ENCODE data around the gene ATP5F1E.

Gene ATP5F1E

DNA sequence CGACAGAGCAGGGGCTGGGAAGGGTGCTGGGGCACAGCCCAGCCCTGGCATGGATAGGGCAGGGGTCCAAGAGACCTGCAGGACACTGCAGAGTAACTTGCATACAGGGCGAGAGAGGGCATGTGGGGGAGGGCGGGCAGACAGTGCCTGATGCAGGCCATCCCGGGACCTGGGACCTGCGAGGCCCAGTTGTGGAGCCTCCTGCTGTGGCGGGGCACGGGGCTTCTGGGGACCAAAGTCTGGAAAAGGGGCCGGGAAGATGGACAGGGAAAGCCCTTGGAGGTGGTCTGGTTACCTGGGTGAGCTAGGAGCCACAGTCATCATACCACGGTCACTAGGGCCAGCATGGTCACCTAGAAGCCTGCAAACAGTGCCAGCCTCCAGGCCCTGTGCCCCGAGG lies 13.3 kb downstream of the ATP5F1E start:
- H3K4me3 ChIP-seq (ENCODE audit: low read depth, low read length): no peak overlapping the region
- DNase-seq (ENCODE audit: low read depth, low spot score): no peak
- TF ChIP-seq CTCF (IDR thresholded peaks at IDR 0.05; ENCODE audit: low read depth, low read length): no peak
- in situ Hi-C loops (cut with HindIII; ENCODE audit: low sequenced_read_pairs): no loop called here

DNA sequence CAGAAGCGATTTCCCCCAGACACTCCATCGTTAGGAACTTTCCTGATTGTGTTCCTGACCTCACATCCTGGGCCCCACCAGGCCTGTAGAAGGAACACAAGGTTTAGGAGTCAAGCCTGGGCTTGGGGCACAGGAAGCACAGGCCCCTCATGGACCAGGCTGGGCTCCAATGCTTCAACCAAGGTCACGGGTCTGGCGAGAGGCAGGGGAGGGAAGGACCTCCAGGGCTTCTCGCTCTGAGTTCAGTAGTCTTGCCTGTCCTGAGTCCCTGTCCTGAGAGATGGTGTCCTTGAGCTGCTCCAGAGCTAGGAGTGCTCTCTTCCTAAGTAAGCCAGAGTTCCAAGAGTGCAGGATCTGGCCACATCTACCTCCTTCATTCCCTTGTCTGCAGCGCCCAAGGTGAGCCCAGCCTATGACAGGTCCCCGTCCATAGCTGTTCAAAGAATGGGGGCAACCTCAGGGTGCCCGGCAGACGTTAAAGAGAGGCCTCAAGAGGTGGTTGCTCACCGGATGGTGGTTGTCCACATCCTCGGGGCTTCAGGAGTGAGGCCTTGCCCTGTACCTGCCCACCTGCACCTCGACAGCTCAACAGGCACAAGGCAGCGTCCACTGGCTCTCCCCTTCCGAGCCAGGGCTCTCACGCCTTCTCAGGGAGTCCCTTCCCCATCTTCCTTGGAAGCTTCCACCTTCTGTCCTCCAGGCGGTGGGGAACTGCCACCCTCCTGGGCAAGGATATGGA lies 14.5 kb downstream of the ATP5F1E start:
- no peak for DNase-seq (ENCODE audit: low read depth, low spot score)
- no peak overlapping the region for H3K4me3 ChIP-seq (ENCODE audit: low read depth, low read length)
- in situ Hi-C loops (cut with HindIII; ENCODE audit: low sequenced_read_pairs): no loop called here
- no peak for TF ChIP-seq CTCF (IDR thresholded peaks at IDR 0.05; ENCODE audit: low read depth, low read length)

GRCh38 chr20:59016795-59017492 lies 15.2 kb downstream of the ATP5F1E start:
- DNase-seq (ENCODE audit: low read depth, low spot score): no peak
- TF ChIP-seq CTCF (IDR thresholded peaks at IDR 0.05; ENCODE audit: low read depth, low read length): no peak
- in situ Hi-C loops (cut with HindIII; ENCODE audit: low sequenced_read_pairs): no loop called here
- H3K4me3 ChIP-seq (ENCODE audit: low read depth, low read length): no peak overlapping the region

GRCh38 chr20:59015812-59016711 lies 16.1 kb downstream of the ATP5F1E start:
- no peak overlapping the region for H3K4me3 ChIP-seq (ENCODE audit: low read depth, low read length)
- in situ Hi-C loops (cut with HindIII; ENCODE audit: low sequenced_read_pairs): no loop called here
- TF ChIP-seq CTCF (IDR thresholded peaks at IDR 0.05; ENCODE audit: low read depth, low read length): no peak
- no peak for DNase-seq (ENCODE audit: low read depth, low spot score)

DNA sequence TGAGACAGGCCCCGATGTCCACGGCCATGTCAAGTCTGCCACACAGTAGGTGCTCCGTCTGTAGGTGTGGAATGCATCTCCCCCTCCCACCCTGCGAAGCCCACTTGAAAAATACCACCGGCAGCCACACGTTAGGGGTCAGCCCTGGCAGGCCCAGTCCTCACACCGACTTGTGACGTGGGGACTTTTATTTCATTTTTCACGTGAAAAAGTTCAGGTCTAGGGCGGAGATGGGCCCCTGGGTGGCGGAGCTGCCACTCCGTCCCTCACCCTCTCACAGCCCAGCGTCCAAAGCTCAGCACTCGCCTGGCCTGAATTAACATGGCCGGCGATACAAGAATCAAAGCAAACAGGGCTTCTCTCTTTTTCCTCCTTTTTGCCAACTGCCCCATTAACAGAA lies 16.7 kb downstream of the ATP5F1E start:
- no peak for TF ChIP-seq CTCF (IDR thresholded peaks at IDR 0.05; ENCODE audit: low read depth, low read length)
- H3K4me3 ChIP-seq (ENCODE audit: low read depth, low read length): no peak overlapping the region
- DNase-seq (ENCODE audit: low read depth, low spot score): no peak
- in situ Hi-C loops (cut with HindIII; ENCODE audit: low sequenced_read_pairs): no loop called here

DNA sequence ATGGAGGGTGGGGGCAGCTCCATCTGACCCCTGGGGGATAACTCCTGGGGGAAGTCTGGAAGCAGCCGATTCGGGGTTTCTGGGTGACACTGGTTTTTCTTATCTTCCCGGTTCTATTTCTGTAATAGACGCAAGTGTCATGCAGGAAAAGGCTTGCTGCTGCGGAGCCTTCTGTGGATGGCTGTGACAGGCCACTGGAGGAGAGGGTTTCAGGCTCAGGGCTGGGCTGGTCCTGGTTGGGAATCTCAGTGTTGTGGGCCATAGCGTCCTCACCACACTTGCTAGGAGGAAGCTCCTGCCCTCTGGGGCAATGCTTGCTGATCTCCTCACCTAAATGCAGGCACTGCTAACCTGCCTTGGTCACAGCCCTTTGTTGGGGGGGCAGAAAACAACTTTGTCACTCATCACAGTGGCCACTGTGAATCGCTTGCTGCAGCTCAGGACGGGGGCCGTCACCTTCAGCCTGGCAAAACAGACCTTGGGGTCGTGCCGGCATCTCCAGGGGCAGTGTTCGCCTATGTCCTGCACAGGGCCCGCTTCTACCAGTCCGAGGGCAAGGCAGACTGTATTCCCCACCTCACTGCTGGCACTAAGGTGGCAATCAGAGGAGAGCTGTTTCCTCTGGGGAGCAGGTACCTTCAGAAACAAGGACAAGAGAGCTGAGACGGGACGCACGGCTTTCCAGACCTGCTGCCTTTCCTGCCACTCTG lies 17.3 kb downstream of the ATP5F1E start:
- in situ Hi-C loops (cut with HindIII; ENCODE audit: low sequenced_read_pairs): no loop called here
- no peak overlapping the region for H3K4me3 ChIP-seq (ENCODE audit: low read depth, low read length)
- TF ChIP-seq CTCF (IDR thresholded peaks at IDR 0.05; ENCODE audit: low read depth, low read length): no peak
- DNase-seq (ENCODE audit: low read depth, low spot score): no peak
